HG02970 (cell line): ENCODE data around the gene MARCHF3.
"Not testable (repeated sequence)": the region's sequence is repeated elsewhere in the genome, so short reads cannot be mapped to it uniquely, and the experiment has no call there.

Source experiments
- ATAC-seq: cut with Tn5 transposase; IDR thresholded peaks from one replicate; pipeline ENCODE4 v1.9.1; 2021; ENCODE audit warnings: mild to moderate bottlenecking, moderate library complexity, moderate number of reproducible peaks; ENCODE audit not compliant: unreplicated experiment, low FRiP score

Gene MARCHF3

GRCh38 chr5:126963822-126964375 lies 66.5 kb downstream of the MARCHF3 start:
- no peak for ATAC-seq

- peak; percentile 63 for ATAC-seq
Measured at GRCh38 chr5:126961702-126962101, 68.7 kb downstream of the MARCHF3 start.

- ATAC-seq, result no peak
Measured at GRCh38 chr5:126961128-126961527, 69.2 kb downstream of the MARCHF3 start.

GRCh38 chr5:126959188-126959587 lies 71.2 kb downstream of the MARCHF3 start:
- ATAC-seq, result no peak

GRCh38 chr5:126956991-126957390 lies 73.4 kb downstream of the MARCHF3 start:
- ATAC-seq, result no peak

- no peak for ATAC-seq
Measured at GRCh38 chr5:126954981-126955380, 75.4 kb downstream of the MARCHF3 start.

- ATAC-seq, result no peak
Measured at GRCh38 chr5:126953640-126954039, 76.7 kb downstream of the MARCHF3 start.

- ATAC-seq, result no peak
Measured at GRCh38 chr5:126949475-126949874, 80.9 kb downstream of the MARCHF3 start.

- ATAC-seq, result no peak
Measured at GRCh38 chr5:126948453-126948852, 81.9 kb downstream of the MARCHF3 start.

GRCh38 chr5:126948011-126948355 lies 82.4 kb downstream of the MARCHF3 start:
- no peak for ATAC-seq

GRCh38 chr5:126947146-126948010 lies 83.0 kb downstream of the MARCHF3 start:
- ATAC-seq, result peak; percentile 77

GRCh38 chr5:126942908-126943307 lies 87.5 kb downstream of the MARCHF3 start:
- not testable (repeated sequence) for ATAC-seq

- no peak for ATAC-seq
Measured at GRCh38 chr5:126941403-126941802, 89.0 kb downstream of the MARCHF3 start.

- ATAC-seq, result no peak
Measured at GRCh38 chr5:126939887-126940286, 90.5 kb downstream of the MARCHF3 start.

GRCh38 chr5:126938466-126938865 lies 91.9 kb downstream of the MARCHF3 start:
- no peak for ATAC-seq

GRCh38 chr5:126937771-126938170 lies 92.6 kb downstream of the MARCHF3 start:
- no peak for ATAC-seq

- no peak for ATAC-seq
Measured at GRCh38 chr5:126936775-126937418, 93.5 kb downstream of the MARCHF3 start.

GRCh38 chr5:126931963-126932660 lies 98.2 kb downstream of the MARCHF3 start:
- no peak for ATAC-seq

- no peak for ATAC-seq
Measured at GRCh38 chr5:126928041-126928440, 102.3 kb downstream of the MARCHF3 start.

- ATAC-seq, result no peak
Measured at GRCh38 chr5:126927429-126927828, 102.9 kb downstream of the MARCHF3 start.

GRCh38 chr5:126926187-126926586 lies 104.2 kb downstream of the MARCHF3 start:
- no peak for ATAC-seq
